ENCODE measurements around the gene UCP2.

DNA sequence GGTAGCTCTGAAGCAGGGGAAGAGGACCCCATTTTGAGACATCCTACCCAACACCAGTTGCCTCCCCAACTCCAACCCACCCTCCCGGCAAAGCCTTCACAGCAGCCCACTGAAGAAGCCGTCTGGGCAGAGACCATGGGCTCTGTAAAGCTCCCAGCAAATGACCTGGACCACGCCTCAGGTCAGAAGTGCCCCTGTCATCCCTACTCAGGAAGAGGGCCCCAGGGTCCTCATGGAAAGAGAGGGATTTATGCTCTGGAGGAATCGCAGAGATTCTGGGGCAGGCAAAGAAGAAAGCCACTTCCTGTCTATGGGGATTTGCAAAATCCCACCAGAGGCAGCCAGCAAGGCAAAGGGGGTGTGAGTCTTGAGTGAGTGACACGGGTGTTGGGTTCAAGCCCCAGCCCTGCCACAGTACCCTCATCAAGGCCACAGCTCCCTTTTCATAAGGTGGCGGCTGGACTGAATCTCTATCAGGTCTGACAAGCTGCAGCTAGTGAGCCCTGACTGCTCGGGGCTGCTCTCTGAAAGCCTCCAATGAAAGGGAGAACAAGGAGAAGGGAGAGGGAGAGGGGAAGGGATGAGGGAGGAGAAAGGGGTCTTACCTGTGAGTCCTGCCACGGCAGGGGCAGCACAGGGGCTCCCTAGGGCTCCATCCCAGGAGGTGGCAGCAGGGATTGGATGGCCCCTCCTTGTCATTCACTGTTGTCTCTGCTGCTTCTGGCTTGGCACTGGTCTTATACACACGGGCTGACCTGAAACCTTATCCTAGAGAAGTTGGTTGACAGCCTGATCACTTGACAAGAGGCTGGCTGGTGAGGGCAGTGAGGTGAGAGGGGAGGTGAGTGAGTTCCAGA lies 26.0 kb upstream of the UCP2 start, which contains the start of gene UCP3:
- TF ChIP-seq EP300 (IDR thresholded peaks at IDR 0.05; ENCODE audit: borderline replicate concordance), result no peak
- TF ChIP-seq, protein P1, sequence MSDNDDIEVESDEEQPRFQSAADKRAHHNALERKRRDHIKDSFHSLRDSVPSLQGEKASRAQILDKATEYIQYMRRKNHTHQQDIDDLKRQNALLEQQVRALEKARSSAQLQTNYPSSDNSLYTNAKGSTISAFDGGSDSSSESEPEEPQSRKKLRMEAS (IDR thresholded peaks at IDR 0.05), result no peak
- no peak for TF ChIP-seq CREB1 (IDR thresholded peaks at IDR 0.05; ENCODE audit: low read depth)
- no peak for TF ChIP-seq YY1 (IDR thresholded peaks at IDR 0.05; ENCODE audit: low read depth)
- no peak for TF ChIP-seq TEAD4 (IDR thresholded peaks at IDR 0.05)
- TF ChIP-seq, protein P2, sequence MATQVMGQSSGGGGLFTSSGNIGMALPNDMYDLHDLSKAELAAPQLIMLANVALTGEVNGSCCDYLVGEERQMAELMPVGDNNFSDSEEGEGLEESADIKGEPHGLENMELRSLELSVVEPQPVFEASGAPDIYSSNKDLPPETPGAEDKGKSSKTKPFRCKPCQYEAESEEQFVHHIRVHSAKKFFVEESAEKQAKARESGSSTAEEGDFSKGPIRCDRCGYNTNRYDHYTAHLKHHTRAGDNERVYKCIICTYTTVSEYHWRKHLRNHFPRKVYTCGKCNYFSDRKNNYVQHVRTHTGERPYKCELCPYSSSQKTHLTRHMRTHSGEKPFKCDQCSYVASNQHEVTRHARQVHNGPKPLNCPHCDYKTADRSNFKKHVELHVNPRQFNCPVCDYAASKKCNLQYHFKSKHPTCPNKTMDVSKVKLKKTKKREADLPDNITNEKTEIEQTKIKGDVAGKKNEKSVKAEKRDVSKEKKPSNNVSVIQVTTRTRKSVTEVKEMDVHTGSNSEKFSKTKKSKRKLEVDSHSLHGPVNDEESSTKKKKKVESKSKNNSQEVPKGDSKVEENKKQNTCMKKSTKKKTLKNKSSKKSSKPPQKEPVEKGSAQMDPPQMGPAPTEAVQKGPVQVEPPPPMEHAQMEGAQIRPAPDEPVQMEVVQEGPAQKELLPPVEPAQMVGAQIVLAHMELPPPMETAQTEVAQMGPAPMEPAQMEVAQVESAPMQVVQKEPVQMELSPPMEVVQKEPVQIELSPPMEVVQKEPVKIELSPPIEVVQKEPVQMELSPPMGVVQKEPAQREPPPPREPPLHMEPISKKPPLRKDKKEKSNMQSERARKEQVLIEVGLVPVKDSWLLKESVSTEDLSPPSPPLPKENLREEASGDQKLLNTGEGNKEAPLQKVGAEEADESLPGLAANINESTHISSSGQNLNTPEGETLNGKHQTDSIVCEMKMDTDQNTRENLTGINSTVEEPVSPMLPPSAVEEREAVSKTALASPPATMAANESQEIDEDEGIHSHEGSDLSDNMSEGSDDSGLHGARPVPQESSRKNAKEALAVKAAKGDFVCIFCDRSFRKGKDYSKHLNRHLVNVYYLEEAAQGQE (IDR thresholded peaks at IDR 0.05; ENCODE audit: low read depth), result no peak
- no peak for TF ChIP-seq TAF1 (IDR thresholded peaks at IDR 0.05; ENCODE audit: low read depth)
- TF ChIP-seq NFIC (IDR thresholded peaks at IDR 0.05), result no peak
- TF ChIP-seq RAD21 (IDR thresholded peaks at IDR 0.05; ENCODE audit: low read depth), result no peak
- no peak for TF ChIP-seq FOXM1 (IDR thresholded peaks at IDR 0.05; ENCODE audit: borderline replicate concordance, low read depth)

Measured in Ishikawa (cell line).